Neural progenitor cell (in vitro differentiated cells): Measurements from ENCODE around the gene DDX52. TPM values are rescaled to one million over a fixed set of nuclear protein-coding genes. Genes with fewer than 3 reads are reported as not detected.

Source experiments
- DNase-seq: peaks from one replicate; pipeline ENCODE4 v3.0.0-alpha.2; 2016; ENCODE audit warnings: low spot score
- H2AFZ ChIP-seq: fragments of 200-600 bp; sonication (generic); replicated peaks from 2 replicates; pipeline ENCODE4 v1.6.1; 2016; ENCODE audit warnings: antibody characterized with exemption
- H3F3A ChIP-seq: fragments of 200-600 bp; sonication (generic); 2 replicates; pipeline ENCODE4 v1.6.1; 2016; ENCODE audit warnings: antibody characterized with exemption, low read depth
- H3K27ac ChIP-seq: fragments of 200-600 bp; sonication (generic); 2 replicates; pipeline ENCODE4 v1.5.1; 2016; ENCODE audit warnings: mild to moderate bottlenecking
- H3K27me3 ChIP-seq: fragments of 200-600 bp; sonication (generic); 2 replicates; pipeline ENCODE4 v1.6.1; 2016; ENCODE audit warnings: mild to moderate bottlenecking, moderate library complexity
- H3K36me3 ChIP-seq: fragments of 200-600 bp; sonication (generic); 2 replicates; pipeline ENCODE4 v1.5.1; 2016
- H3K4me1 ChIP-seq: fragments of 200-600 bp; sonication (generic); 2 replicates; pipeline ENCODE4 v1.6.1; 2016; ENCODE audit warnings: mixed run types
- H3K4me2 ChIP-seq: fragments of 200-600 bp; sonication (generic); 2 replicates; pipeline ENCODE4 v1.6.1; 2016
- H3K4me3 ChIP-seq: fragments of 200-600 bp; sonication (generic); 2 replicates; pipeline ENCODE4 v1.5.1; 2016
- H3K79me2 ChIP-seq: fragments of 200-600 bp; sonication (generic); 2 replicates; pipeline ENCODE4 v1.6.1; 2016; ENCODE audit warnings: low read depth
- H3K9ac ChIP-seq: fragments of 200-600 bp; sonication (generic); 2 replicates; pipeline ENCODE4 v1.6.1; 2016
- H3K9me3 ChIP-seq: fragments of 200-600 bp; sonication (generic); 2 replicates; pipeline ENCODE4 v1.5.1; 2016; ENCODE audit warnings: low read depth
- H4K20me1 ChIP-seq: fragments of 200-600 bp; sonication (generic); 2 replicates; pipeline ENCODE4 v1.6.1; 2016; ENCODE audit warnings: low read depth
- H3K27ac Mint-ChIP-seq: 3 replicates; pipeline ENCODE4 v1.8.0; 2021; ENCODE audit warnings: mixed read lengths
- H3K27me3 Mint-ChIP-seq: 2 replicates; pipeline ENCODE4 v1.8.0; 2022; ENCODE audit warnings: low read depth, mild to moderate bottlenecking, inconsistent platforms, moderate library complexity, mixed read lengths; ENCODE audit not compliant: insufficient read depth
- H3K36me3 Mint-ChIP-seq: 3 replicates; pipeline ENCODE4 v1.8.0; 2021; ENCODE audit warnings: mixed read lengths
- H3K4me1 Mint-ChIP-seq: 3 replicates; pipeline ENCODE4 v1.8.0; 2021; ENCODE audit warnings: mixed read lengths
- H3K4me3 Mint-ChIP-seq: 3 replicates; pipeline ENCODE4 v1.8.0; 2021; ENCODE audit warnings: mild to moderate bottlenecking, moderate library complexity, mixed read lengths
- H3K9me3 Mint-ChIP-seq: 3 replicates; pipeline ENCODE4 v1.8.0; 2020; ENCODE audit warnings: mixed read lengths
- CTCF ChIP-seq: fragments of 200-600 bp; sonication (generic); IDR thresholded peaks from 2 replicates; pipeline ENCODE4 v1.5.1; 2017; ENCODE audit warnings: antibody characterized with exemption, mild to moderate bottlenecking
- EZH2 ChIP-seq: fragments of 200-600 bp; sonication (generic); IDR thresholded peaks from 2 replicates; pipeline ENCODE4 v1.6.1; 2017; ENCODE audit warnings: antibody characterized with exemption, mild to moderate bottlenecking, moderate library complexity
- EZH2phosphoT487 ChIP-seq: fragments of 200-600 bp; sonication (generic); IDR thresholded peaks from 2 replicates; pipeline ENCODE4 v1.6.1; 2017; ENCODE audit warnings: antibody characterized with exemption
- total RNA-seq: library from RNA; depleted of rRNA; stranded (reverse); fragments of >200 nt; gene quantifications from 2 replicates; pipeline ENCODE4 v1.2.3, GENCODE V29; 2015; ENCODE audit warnings: low replicate concordance

DDX52 gene
- total RNA-seq, 1 donor from 2014 or later: 55.3 TPM

- H3K4me1 Mint-ChIP-seq: peaks cover 2% of the 10 kb centered on the region
- Histone ChIP-seq H3F3A (peaks cover 3% of the 10 kb centered on the region), H2AFZ (no peak overlapping the region), H3K79me2 (no peaks in the 10 kb centered on the region), H3K4me3 (no peak overlapping the region), H3K9ac (no peak overlapping the region), H3K27me3 (peaks cover 6% of the 10 kb centered on the region), H4K20me1 (no peaks in the 10 kb centered on the region), H3K27ac (no peak overlapping the region), H3K4me2 (no peak overlapping the region), H3K9me3 (no peaks in the 10 kb centered on the region), H3K36me3 (no peaks in the 10 kb centered on the region), H3K4me1 (peaks cover 5% of the 10 kb centered on the region)
- no peak overlapping the region for H3K4me3 Mint-ChIP-seq
- DNase-seq: no peak
- TF ChIP-seq EZH2 (no peak), CTCF (no peak), EZH2phosphoT487 (no peak)
- no peaks in the 10 kb centered on the region for H3K27me3 Mint-ChIP-seq
- H3K9me3 Mint-ChIP-seq: no peaks in the 10 kb centered on the region
- H3K36me3 Mint-ChIP-seq: no peaks in the 10 kb centered on the region
- no peak overlapping the region for H3K27ac Mint-ChIP-seq
These were observed 14.0 kb upstream of the DDX52 start for GRCh38 chr17:37657202-37657601.

- H3K4me3 ChIP-seq: no peak overlapping the region
- H3K9me3 Mint-ChIP-seq: no peaks in the 10 kb centered on the region
- H3K27ac ChIP-seq: no peak overlapping the region
- no peaks in the 10 kb centered on the region for H4K20me1 ChIP-seq
- H3K27me3 ChIP-seq: peaks cover 41% of the 10 kb centered on the region
- no peaks in the 10 kb centered on the region for H3K36me3 Mint-ChIP-seq
- H3K4me3 Mint-ChIP-seq: no peak overlapping the region
- no peaks in the 10 kb centered on the region for H3K9me3 ChIP-seq
- DNase-seq: no peak
- H3K4me1 ChIP-seq: no peaks in the 10 kb centered on the region
- no peaks in the 10 kb centered on the region for H3K27me3 Mint-ChIP-seq
- no peak overlapping the region for H3K4me2 ChIP-seq
- H3K4me1 Mint-ChIP-seq: no peaks in the 10 kb centered on the region
- no peak overlapping the region for H2AFZ ChIP-seq
- H3K79me2 ChIP-seq: no peaks in the 10 kb centered on the region
- H3K9ac ChIP-seq: no peak overlapping the region
- no peak overlapping the region for H3K27ac Mint-ChIP-seq
- H3K36me3 ChIP-seq: no peaks in the 10 kb centered on the region
- no peak for TF ChIP-seq EZH2phosphoT487
- no peak for TF ChIP-seq CTCF
- TF ChIP-seq EZH2: no peak
- no peaks in the 10 kb centered on the region for H3F3A ChIP-seq
These were observed 8.6 kb upstream of the DDX52 start for GRCh38 chr17:37651849-37652248.

GRCh38 chr17:37650419-37651003 lies 7.3 kb upstream of the DDX52 start:
- Histone ChIP-seq H3K27me3 (peaks cover 54% of the 10 kb centered on the region), H4K20me1 (no peaks in the 10 kb centered on the region), H2AFZ (no peak overlapping the region), H3K27ac (no peak overlapping the region), H3K79me2 (no peaks in the 10 kb centered on the region), H3F3A (no peaks in the 10 kb centered on the region), H3K4me2 (no peak overlapping the region), H3K4me3 (no peak overlapping the region), H3K9ac (no peak overlapping the region), H3K9me3 (no peaks in the 10 kb centered on the region), H3K36me3 (no peaks in the 10 kb centered on the region), H3K4me1 (no peaks in the 10 kb centered on the region)
- Mint-ChIP-seq H3K9me3 (no peaks in the 10 kb centered on the region), H3K27ac (no peak overlapping the region), H3K36me3 (no peaks in the 10 kb centered on the region), H3K4me1 (no peaks in the 10 kb centered on the region), H3K4me3 (no peak overlapping the region), H3K27me3 (no peaks in the 10 kb centered on the region)
- DNase-seq: peak; percentile 74
- TF ChIP-seq CTCF (peak; percentile 73), EZH2phosphoT487 (no peak), EZH2 (no peak)
